Measurements from ENCODE around the gene NUTM2A. TPM values are rescaled to one million over a fixed set of nuclear protein-coding genes. Genes with fewer than 3 reads are reported as not detected.
"Not testable (repeated sequence)": the region's sequence is repeated elsewhere in the genome, so short reads cannot be mapped to it uniquely, and the experiment has no call there.

The NUTM2A gene, protein sequence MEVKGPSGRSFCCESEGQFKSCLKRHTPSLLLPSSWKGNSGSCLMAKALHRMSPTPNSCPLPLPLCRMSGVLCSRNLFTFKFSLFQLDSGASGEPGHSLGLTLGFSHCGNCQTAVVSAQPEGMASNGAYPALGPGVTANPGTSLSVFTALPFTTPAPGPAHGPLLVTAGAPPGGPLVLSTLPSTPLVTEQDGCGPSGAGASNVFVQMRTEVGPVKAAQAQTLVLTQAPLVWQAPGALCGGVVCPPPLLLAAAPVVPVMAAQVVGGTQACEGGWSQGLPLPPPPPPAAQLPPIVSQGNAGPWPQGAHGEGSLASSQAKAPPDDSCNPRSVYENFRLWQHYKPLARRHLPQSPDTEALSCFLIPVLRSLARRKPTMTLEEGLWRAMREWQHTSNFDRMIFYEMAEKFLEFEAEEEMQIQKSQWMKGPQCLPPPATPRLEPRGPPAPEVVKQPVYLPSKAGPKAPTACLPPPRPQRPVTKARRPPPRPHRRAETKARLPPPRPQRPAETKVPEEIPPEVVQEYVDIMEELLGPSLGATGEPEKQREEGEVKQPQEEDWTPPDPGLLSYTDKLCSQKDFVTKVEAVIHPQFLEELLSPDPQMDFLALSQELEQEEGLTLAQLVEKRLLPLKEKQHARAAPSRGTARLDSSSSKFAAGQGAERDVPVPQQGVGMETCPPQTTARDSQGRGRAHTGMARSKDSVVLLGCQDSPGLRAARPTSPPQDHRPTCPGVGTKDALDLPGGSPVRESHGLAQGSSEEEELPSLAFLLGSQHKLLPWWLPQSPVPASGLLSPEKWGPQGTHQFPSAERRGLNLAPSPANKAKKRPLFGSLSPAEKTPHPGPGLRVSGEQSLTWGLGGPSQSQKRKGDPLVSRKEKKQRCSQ
- total RNA-seq, result 1 to 10 TPM in 1 of 2 donors, under 1 TPM in 1; 0.62 to 1.6 TPM

DNA sequence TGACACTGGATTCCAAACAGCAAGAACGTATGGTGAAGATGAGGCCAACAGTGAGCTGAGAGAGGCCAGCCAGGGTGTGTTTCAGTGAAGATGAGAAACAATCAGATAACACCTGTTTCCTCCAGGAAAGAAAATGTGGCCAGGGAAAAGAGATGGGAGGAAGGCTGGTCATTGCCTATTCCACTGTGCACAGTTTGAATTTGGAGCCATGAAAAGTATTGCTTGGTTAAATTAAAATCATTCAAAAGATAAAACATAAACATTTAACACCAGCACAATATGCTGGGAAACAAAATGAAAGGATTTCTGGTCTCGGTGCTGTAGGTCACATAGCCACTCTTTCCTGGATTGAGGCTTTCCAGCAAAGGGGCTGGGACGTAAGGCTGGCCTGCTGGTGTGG is at the start of gene NUTM2A:
TSS of gene NUTM2A (plus strand) at position 301 of the 400 bp plus-strand sequence. CDS start 383 bp downstream, outside the sequence.
- DNase-seq; H3K27me3 ChIP-seq; H3K36me3 ChIP-seq; H3K4me1 ChIP-seq; H3K4me3 ChIP-seq; H3K27ac ChIP-seq; H3K9me3 ChIP-seq; intact Hi-C loops (cut with DNase I); H3K9ac ChIP-seq (ENCODE audit: low read depth in 2 of 2, low read length in 2 of 2): not testable (repeated sequence)

GRCh38 chr10:87177587-87177986 is 47.7 kb upstream of the NUTM2A start:
- H3K4me3 ChIP-seq; H3K27me3 ChIP-seq; DNase-seq; H3K36me3 ChIP-seq; intact Hi-C loops (cut with DNase I); H3K9me3 ChIP-seq; H3K27ac ChIP-seq; H3K9ac ChIP-seq (ENCODE audit: low read depth in 2 of 2, low read length in 2 of 2); H3K4me1 ChIP-seq: not testable (repeated sequence)

DNA sequence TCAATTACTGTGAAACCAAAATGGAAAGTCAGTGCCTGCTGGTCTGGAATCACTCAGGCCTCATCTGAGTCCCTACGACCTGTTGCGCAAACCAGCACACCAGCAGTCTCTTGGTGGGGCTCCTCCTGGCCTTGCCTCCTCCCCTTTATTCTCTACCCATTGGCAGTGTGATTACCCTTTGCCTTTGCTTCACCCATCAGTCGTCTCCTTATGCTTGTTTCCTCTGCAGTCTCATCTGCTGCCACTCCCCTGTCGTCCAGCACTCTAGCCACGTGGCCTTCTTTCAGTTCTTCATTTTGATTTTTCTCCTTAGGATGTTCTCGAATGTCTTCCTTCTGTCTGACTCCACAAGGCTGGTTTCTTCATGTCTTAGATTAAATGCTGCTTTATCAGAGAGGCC is 40.8 kb upstream of the NUTM2A start:
- H3K27me3 ChIP-seq; H3K9me3 ChIP-seq; H3K4me3 ChIP-seq; H3K9ac ChIP-seq (ENCODE audit: low read depth in 2 of 2, low read length in 2 of 2); H3K36me3 ChIP-seq; H3K4me1 ChIP-seq; intact Hi-C loops (cut with DNase I); DNase-seq; H3K27ac ChIP-seq: not testable (repeated sequence)

DNA sequence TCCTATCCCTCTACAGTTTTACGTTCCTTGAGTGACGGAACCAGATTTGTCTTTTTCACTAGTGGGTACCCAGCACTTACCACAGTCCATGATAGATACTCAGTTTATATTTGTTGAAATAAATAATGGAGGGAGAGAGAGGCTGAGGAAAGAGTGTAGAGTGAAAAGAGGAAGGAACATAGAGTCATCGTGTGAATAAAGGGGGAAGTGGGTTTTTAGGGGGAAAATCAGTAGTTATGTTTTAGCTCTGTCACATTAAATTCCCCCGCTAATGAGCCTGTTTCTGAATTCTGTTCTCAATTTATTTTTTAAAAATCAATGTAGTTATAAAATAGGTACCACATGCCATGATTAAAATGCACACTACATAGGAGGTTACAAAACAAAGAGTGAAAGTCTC is 39.2 kb upstream of the NUTM2A start:
- H3K36me3 ChIP-seq, result not testable (repeated sequence)

DNA sequence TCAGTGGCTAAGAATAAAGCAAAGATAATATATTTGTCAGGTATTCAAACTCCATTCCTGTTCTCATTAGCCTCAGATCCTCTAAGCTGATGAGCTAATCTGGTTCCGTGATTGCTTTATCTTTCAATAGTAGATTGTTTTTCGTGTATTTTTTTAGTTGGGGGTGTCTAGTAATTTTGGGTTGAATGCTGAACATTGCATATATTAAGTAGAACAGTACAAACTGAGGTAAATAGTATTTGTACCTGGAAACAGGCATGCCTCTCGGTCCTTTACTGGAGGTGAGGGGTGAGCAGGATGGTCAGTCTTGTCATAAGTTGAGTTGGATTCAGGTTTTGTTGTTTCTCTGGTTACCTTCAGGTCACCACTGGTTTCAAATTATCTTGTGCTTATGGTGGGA is 37.7 kb upstream of the NUTM2A start:
- H3K27me3 ChIP-seq; DNase-seq; H3K4me3 ChIP-seq; H3K36me3 ChIP-seq; intact Hi-C loops (cut with DNase I); H3K27ac ChIP-seq; H3K9ac ChIP-seq (ENCODE audit: low read depth in 2 of 2, low read length in 2 of 2); H3K4me1 ChIP-seq; H3K9me3 ChIP-seq: not testable (repeated sequence)

More for the DNA sequence above, 39.2 kb upstream of the NUTM2A start:
- H3K4me1 ChIP-seq; H3K27me3 ChIP-seq; H3K9me3 ChIP-seq; H3K9ac ChIP-seq (ENCODE audit: low read depth in 2 of 2, low read length in 2 of 2); H3K4me3 ChIP-seq; H3K27ac ChIP-seq; intact Hi-C loops (cut with DNase I); DNase-seq: not testable (repeated sequence)

GRCh38 chr10:87191841-87192240 is 33.4 kb upstream of the NUTM2A start:
- H3K27me3 ChIP-seq; H3K9ac ChIP-seq (ENCODE audit: low read depth in 2 of 2, low read length in 2 of 2); H3K4me3 ChIP-seq; H3K36me3 ChIP-seq; H3K4me1 ChIP-seq; DNase-seq; H3K9me3 ChIP-seq; H3K27ac ChIP-seq; intact Hi-C loops (cut with DNase I): not testable (repeated sequence)

GRCh38 chr10:87200924-87201323 is 24.3 kb upstream of the NUTM2A start:
- H3K27me3 ChIP-seq; H3K4me1 ChIP-seq; intact Hi-C loops (cut with DNase I); H3K4me3 ChIP-seq; H3K36me3 ChIP-seq; H3K27ac ChIP-seq; H3K9ac ChIP-seq (ENCODE audit: low read depth in 2 of 2, low read length in 2 of 2); H3K9me3 ChIP-seq: not testable (repeated sequence)
- DNase-seq, result peak; percentile 33

DNA sequence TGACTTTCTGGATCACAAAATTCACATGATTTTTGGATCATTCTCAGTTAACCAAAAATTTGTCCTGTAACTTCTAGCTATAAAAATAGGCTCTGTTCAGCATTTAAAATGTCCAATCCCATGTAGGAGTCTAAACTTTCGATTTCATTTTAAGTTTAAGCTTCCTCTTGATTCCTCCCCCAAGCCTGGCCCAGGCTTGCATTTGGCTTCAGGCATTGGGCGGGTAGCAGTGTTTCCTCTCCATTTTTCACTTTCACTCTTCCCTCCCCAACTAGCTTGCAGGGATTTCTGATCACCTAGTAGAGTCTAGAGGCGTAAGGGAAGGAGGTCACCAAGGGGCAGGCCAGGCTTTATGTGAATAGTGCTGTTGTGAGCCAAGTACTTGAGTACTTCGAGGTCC is 20.4 kb upstream of the NUTM2A start:
- H3K4me3 ChIP-seq; H3K9ac ChIP-seq (ENCODE audit: low read depth in 2 of 2, low read length in 2 of 2); H3K36me3 ChIP-seq; H3K27me3 ChIP-seq; DNase-seq; intact Hi-C loops (cut with DNase I); H3K27ac ChIP-seq; H3K9me3 ChIP-seq; H3K4me1 ChIP-seq: not testable (repeated sequence)

DNA sequence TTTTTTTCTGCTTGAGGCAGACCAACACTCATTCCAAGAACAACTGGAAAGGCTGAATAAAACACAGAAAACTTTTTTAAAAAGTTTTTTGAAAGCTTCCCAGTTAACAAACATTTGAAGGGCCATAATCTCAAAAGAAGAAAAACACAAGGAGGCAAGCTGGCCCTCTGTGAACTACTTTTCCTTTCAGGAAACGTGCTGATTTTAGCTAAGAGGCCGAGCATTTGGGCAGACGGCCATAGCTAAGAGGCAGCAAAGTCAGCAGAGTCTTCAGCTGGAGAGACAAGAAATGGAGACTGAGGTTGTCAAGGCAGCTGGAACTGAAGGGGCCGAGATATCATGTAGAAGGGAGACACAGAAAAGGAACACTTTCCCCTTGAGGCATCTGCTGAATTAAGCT is 18.3 kb upstream of the NUTM2A start:
- H3K27me3 ChIP-seq; H3K9me3 ChIP-seq; intact Hi-C loops (cut with DNase I); H3K36me3 ChIP-seq; H3K9ac ChIP-seq (ENCODE audit: low read depth in 2 of 2, low read length in 2 of 2); H3K4me1 ChIP-seq; DNase-seq; H3K4me3 ChIP-seq; H3K27ac ChIP-seq: not testable (repeated sequence)

GRCh38 chr10:87210309-87210708 is 14.9 kb upstream of the NUTM2A start:
- H3K9ac ChIP-seq (ENCODE audit: low read depth in 2 of 2, low read length in 2 of 2), result not testable (repeated sequence)

DNA sequence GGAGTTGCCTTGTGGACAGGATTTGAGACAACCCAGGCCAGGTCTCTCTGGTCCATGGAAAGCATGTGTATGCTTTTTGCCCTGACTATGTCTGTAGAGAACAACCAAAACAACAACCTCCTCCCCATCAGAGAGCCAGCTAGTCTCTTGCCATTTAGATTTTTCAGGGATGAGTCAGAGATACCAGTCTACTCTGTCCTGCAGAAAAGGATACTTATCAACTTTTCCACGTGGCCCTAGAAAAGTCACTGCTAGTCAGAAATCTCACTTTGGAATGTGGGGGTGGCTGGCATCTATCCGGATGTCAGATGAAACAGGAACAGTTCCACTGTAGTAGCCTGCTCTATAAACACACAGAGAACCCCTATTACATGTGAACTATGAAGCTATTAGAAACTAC is 13.4 kb upstream of the NUTM2A start:
- intact Hi-C loops (cut with DNase I); DNase-seq; H3K9ac ChIP-seq (ENCODE audit: low read depth in 2 of 2, low read length in 2 of 2); H3K4me3 ChIP-seq; H3K27ac ChIP-seq; H3K9me3 ChIP-seq; H3K36me3 ChIP-seq; H3K4me1 ChIP-seq; H3K27me3 ChIP-seq: not testable (repeated sequence)

More at GRCh38 chr10:87210309-87210708, 14.9 kb upstream of the NUTM2A start:
- H3K9me3 ChIP-seq; intact Hi-C loops (cut with DNase I); H3K27ac ChIP-seq; DNase-seq; H3K27me3 ChIP-seq; H3K36me3 ChIP-seq; H3K4me1 ChIP-seq; H3K4me3 ChIP-seq: not testable (repeated sequence)

DNA sequence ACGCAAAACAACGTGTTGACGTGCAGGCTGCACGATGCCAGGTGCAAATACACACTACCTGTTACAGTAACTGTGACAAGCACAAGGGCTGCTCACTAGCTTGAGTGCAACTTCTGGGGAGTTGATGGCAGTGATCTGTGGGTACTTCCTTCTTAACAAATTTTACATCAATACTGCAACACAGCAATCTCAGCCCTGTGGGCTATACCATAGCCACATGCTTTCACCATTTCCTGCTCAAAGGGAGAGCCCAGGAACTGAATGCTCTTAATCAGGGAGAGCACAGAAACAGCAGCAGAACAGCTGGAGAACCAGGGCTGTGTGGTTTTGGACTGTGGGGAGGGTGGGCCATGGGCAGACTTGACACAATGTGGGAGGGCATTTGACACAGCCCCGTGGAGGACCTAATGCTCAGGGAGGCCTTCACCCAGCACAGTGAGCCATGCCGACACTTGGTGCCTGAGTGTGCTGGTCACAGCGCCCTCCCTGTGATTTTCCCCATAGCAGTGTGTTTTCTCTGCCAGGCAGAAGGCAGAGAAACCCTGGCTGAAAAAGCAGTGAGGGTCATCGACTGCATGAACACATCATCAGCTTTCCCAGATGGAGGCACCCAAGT is 12.0 kb upstream of the NUTM2A start:
- H3K4me1 ChIP-seq; H3K27me3 ChIP-seq; H3K27ac ChIP-seq; H3K36me3 ChIP-seq; H3K9ac ChIP-seq (ENCODE audit: low read depth in 2 of 2, low read length in 2 of 2); H3K9me3 ChIP-seq; H3K4me3 ChIP-seq; DNase-seq; intact Hi-C loops (cut with DNase I): not testable (repeated sequence)

- H3K9me3 ChIP-seq; H3K9ac ChIP-seq (ENCODE audit: low read depth in 2 of 2, low read length in 2 of 2); H3K27me3 ChIP-seq; H3K4me1 ChIP-seq; H3K4me3 ChIP-seq; H3K36me3 ChIP-seq; intact Hi-C loops (cut with DNase I); DNase-seq; H3K27ac ChIP-seq: not testable (repeated sequence)
Observed at GRCh38 chr10:87213806-87214205, 11.4 kb upstream of the NUTM2A start.
